Colon (tissue), 2 donors: ENCODE measurements around the gene ZNF845.
"Not testable (repeated sequence)": the region's sequence is repeated elsewhere in the genome, so short reads cannot be mapped to it uniquely, and the experiment has no call there.

Source experiments
- FAIRE-seq: peaks from 2 replicates; lab custom pipeline; 2012; peaks lifted over from hg19 to GRCh38; lab: Jason Lieb, UNC
- donor health status: control.
- donor health status: control.

The ZNF845 gene

GRCh38 chr19:53381376-53381775 is 47.8 kb downstream of the ZNF845 start:
- no peak for FAIRE-seq

DNA sequence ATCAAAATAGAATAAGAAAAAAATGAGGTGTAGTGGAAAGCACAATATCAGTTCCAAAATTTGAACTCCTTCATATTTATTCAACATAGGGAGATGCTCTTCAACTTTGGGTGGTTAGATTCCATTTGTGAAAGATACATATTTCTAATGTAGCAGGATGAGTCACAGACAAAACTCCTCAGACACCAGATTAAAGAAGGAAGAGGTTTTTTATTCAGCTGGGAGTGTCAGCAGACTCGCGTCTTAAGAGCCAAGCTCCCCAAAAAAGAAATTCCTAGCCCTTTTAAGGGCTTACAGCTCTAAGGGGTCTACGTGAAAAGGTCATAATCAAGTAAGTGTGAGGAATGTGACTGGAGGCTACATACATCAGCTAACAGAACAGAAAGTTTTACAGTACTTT is 54.6 kb downstream of the ZNF845 start:
- FAIRE-seq, result no peak

GRCh38 chr19:53388904-53389303 is 55.4 kb downstream of the ZNF845 start:
- FAIRE-seq, result no peak

DNA sequence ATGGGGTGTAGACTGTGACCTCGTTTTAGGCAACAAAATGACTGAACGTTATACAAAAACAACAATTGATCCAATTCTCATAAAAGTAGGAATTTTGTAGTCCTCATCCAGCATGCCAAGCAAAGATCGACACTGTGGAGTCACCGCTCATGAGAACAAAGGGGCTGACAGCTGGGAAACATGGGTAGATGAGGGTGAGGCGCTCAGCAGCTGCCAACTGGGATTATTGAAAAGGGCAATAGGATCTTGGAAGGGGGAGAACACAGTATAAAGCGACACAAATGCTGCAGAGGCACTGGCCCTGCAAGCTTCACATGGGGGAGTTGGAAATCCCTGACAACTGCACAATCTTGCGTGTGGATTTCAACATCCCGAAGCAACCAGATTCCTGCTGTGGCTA is 56.0 kb downstream of the ZNF845 start:
- FAIRE-seq, result no peak

DNA sequence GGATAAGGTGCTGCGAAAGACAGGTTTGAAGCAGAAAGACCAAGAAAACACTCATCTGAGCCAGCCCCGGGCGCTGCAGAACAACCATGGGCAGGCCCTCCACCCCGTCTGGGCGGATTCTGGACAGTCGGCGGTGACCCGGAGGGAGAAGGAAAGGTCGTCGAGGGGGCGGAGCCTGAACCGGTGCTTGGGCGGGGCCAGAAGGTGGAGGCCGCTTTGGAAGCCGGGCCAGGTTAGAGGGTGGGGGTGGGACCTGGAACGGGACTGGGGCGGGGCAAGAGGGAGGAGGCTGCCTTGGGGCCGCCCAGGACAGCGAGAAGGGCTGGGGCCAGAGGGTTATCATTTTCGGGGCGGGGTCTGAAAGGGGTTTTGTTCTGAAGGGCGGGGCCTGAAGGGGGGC is 56.4 kb downstream of the ZNF845 start:
- FAIRE-seq, result no peak

GRCh38 chr19:53394522-53394973 is 61.0 kb downstream of the ZNF845 start:
- FAIRE-seq, result no peak

DNA sequence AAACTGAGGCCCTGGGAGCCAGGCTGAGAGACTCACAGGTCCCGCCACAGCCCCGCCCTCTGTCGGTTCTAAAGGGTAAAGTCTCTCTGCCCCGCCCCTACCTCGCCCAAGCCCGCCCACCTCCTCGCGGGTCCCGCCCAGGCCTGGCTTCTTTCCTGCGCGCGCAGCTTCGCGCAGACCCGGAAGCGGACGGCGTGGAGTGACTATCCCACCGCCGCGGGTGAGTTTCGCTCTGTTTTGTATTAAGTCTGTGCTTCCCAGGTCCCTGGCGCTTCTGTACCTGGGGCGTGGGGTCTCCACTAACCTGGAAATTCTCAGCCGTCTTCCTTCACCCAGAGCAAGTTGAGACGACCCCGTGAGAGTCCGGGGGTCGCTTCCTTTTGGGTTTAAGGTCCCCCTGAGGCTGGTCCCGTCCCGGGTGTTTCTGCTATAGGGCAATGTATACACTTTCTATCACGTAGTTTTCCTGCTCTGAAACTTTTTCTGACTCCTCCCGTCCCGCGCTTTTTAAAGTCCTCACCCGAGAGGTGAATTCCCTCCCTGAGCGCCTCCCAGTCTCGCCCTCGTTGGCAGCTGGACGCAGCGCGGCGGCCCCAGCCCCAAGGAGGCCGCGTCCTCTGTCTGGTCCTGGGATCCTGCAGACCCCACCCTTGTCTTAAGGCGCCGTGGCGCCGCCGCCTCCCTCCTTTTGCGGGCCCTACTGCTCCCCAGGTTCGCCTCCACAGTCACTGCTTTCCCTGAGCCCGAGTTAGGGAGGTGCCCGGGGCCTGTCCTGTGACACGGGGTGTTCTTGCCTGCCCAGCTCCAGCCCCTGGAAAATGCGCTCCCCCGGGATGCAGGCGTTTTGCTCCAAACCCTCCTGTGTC is 61.7 kb downstream of the ZNF845 start, which contains the start of gene ZNF765:
Gene ZNF765 (plus strand): TSS at position 176 of the 866 bp plus-strand sequence. CDS start 2,867 bp downstream, outside the sequence.
- FAIRE-seq, result no peak

- FAIRE-seq, result not testable (repeated sequence)
Measured at GRCh38 chr19:53395840-53396524, 62.4 kb downstream of the ZNF845 start.

DNA sequence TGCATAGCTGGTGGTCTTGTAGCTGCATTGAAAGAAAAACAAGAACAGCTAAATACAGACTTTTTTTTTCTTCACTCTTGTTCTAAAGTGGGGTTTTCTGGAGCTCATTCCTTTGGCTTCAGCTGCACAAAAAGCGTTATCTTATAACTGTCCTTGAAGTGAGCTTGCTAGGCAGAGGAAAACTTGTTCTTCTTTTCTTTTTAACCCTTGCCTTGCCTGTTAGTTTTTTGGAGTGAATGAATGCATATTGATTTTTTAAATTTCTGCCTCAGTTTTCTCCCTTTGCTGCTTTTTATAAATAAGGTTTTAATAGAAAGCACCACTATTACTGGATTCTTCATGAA is 62.9 kb downstream of the ZNF845 start:
- no peak for FAIRE-seq

DNA sequence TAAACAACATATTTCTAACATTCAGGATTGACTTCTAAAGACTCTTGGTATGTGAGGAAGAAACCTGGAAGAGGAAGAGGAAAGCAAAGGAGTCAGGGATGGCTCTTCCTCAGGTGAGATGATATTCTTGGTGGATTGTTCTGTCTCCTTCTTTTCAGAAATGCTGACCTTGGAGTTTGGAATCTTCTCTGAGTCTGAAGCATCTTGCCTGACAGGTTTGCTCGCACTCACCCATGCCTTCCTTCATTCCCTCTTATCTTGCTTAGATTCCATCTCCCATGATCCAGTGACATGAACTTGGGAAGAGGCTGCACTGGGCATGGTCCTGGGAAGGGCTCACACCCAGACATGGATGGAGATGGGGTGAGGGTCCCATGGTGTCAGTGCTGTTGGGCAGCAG is 64.4 kb downstream of the ZNF845 start:
- not testable (repeated sequence) for FAIRE-seq
